DMS79 (cell line): Measurements from ENCODE around the gene ATF7IP2.
A peak's percentile ranks its signal among the peaks of the same experiment; 100 is the strongest.
"Not testable (repeated sequence)": the region's sequence is repeated elsewhere in the genome, so short reads cannot be mapped to it uniquely, and the experiment has no call there.

Source experiments
- DNase-seq: peaks from one replicate; lab custom pipeline; 2025; lab: John Stamatoyannopoulos, UW

Gene ATF7IP2

DNA sequence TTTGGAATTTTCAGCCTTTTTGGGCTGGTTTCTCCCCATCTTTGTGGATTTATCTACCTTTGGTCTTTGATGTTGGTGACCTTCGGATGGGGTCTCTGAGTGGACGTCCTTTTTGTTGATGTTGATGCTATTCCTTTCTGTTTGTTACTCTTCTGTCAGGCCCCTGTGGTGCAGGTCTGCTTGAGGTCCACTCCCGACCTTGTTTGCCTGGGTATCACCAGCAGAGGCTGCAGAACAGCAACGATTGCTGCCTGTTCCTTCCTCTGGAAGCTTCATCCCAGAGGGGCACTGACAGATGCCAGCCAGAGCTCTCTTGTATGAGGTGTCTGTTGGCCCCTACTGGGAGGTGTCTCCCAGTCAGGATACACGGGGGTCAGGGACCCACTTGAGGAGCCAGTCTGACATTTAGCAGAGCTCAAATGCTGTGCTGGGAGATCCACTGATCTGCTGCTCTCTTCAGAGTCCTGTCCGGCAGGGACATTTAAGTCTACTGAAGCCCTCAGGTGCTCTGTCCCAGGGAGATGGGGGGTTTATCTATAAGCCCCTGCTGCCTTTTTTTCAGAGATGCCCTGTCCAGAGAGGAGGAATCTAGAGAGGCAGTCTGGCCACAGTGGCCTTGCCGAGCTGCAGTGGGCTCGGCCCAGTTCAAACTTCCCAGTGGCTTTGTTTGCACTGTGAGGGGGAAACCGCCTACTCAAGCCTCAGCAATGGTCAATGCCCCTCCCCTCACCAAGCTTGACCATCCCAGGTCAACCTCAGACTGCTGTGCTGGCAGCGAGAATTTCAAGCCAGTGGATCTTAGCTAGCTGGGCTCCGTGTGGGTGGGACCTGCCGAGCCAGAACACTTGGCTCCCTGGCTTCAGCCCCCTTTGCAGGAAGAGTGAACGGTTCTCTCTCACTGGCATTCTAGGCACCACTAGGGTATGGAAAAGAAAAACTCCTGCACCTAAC lies 66.6 kb downstream of the ATF7IP2 start:
- not testable (repeated sequence) for DNase-seq

DNA sequence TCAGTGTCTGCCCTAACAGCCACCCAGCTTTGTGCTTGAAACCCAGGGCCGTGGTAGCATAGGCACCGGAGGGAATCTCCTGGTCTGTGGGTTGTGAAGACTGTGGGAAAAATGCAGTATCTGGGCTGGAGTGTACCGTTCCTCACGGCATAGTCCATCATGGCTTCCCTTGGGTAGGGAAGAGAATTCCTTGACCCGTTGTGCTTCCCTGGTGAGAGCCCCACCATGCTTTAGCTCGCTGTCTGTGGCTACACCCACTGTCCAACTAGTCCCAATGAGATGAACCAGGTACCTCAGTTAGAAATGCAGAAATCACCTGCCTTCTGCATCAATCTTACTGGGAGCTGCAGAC lies 67.3 kb downstream of the ATF7IP2 start:
- DNase-seq = no peak

DNA sequence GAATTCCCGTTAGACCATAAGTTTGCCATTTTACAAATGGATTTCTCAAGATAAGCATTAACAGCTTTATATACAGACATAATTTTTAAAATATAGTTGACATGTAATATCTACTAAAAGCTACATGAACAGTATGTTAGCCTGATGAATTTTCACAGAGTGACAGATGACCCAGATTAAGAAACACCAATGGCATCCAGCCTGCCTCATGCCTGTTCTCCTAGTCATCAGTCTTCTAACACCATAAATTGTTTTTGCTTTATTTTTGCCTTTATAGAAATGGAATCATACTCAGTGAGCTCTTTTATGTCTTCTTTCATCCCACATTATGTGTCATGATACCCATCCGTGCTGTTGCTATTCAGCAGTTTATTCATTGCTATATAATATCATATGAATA lies 80.0 kb downstream of the ATF7IP2 start:
- no peak for DNase-seq

DNA sequence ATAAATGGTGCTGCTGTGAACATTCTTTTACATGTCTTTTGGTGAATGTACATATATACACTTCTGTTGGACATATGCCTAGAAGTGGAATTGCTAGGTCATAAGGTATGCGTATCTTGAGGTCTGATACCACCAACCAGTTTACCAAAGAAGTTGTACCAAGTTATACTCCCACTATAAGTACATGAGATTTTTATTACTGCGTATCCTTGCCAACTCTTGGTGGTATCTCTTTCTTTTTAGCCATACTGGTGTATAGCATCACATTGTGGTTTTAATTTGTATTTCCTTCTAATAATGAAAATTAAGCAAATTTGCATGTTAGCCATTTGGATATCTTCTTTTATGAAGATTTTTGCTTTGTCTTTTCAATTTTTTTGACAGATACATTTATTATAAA lies 80.5 kb downstream of the ATF7IP2 start:
- DNase-seq = no peak

DNA sequence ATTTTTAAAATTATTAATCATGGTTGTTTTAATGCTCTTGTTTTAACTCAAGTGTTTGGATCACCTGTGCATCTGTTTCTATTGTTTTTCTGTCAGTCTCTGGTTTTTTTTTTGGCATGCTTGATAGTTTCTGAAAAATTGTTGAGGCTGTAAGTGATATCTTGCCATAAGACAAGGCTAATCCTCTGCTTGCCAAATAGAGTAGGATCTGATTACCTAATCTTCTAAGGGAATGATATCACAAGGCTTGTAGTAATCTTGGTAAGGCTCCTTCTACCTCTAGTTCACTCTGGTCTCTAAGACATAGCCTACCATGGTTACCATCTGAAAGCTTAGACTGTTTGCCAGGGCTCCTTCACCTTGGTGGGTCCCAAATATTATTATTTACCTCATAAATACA lies 81.0 kb downstream of the ATF7IP2 start:
- no peak for DNase-seq

DNA sequence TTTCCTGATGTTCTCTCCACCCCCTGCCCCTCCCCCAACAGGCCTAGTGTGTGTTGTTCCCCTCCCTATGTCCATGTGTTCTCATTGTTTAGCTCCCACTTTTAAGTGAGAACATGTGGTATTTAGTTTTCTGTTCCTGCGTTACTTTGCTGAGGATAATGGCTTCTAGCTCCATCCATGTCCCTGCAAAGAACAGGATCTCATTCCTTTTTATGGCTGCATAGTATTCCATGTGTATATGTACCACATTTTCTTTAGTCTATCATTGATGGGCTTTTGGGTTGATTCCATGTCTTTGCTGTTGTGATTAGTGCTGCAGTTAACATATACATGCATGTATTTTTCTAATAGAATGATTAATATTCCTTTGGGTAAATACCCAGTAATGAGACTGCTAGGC lies 90.8 kb downstream of the ATF7IP2 start:
- not testable (repeated sequence) for DNase-seq

DNA sequence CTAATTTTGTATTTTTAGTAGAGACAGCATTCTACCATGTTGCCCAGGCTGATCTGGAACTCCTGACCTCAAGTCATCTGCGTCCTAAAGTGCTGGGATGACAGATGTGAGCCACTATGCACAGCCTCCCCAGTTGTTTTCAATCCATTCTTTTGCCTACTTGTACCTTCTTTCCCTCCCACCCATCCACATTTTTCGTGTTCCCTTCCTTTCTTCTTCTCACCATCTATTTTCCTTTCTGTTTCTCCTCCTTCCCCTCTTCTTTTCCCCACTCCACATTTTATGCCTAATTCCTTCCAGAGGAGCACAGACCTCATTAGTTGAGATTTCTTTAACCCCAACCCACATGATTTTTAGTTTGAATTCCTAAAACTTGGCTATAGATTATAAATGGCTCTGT lies 94.3 kb downstream of the ATF7IP2 start:
- DNase-seq = no peak

DNA sequence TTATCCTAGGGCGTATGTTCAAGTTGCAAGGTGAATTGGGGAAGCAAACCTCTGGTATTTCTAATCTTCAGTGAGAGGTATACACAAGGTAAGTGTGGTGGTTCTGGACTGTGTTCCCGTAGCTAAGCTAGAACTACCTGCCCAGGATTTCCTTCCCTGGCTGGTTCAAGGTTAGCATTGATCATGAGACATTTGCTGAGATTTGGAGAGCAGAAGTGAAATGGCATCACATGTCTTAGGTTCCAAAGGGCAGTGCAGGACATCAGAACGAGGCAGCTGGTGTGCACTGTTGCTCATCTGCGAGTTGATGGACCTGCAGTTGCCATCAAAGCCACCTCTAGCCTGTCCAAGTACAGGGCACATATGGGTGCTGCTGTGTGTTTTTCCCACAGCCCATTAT lies 99.3 kb downstream of the ATF7IP2 start:
- no peak for DNase-seq

DNA sequence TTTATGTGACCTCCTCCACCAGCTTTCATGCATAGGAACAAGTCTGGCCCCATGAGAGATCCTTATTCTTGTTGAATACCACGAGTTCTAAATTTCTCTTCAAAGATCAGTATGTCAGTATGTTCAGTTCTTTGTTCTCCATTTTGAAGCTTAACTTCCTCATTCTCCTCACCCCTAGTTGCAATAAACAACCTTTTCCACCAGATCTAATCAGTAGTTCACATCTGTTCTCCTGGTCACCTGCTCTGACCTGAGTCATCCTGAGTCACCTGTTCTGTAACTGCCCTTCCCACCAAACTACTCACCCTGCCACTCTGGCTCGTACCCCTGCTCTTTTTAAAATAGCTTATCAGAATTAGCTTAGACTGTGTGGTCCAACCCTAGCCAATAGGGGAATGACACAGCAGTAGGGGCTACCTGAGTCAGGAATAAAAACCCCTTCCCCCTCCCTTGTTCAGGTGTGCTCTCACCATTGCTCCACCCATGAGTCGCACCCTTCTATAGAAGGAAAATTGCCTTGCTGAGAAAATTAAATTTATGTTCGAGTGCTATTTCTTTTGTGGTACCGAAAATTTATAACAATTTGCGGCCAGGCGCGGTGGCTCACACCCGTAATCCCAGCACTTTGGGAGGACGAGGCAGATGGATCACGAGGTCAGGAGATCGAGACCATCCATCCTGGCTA lies 100.0 kb downstream of the ATF7IP2 start:
- no peak for DNase-seq

DNA sequence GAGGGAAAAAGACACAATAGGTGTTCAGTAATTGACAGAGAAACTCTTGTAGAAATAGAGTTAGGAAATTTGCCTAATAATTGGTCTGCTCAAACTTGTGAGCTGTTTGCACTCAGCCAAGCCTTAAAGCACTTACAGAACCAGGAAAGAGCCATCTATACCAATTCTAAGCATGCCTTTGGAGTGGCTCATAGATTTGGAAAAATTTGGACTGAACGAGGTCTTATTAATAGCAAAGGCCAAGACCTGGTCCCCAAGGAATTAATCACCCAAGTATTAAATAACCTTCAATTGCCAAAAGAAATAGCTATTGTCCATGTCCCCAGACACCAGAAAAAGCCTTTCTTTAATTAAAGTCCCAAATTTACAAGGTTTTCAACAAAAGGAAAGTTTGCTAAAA lies 104.3 kb downstream of the ATF7IP2 start:
- DNase-seq = no peak

DNA sequence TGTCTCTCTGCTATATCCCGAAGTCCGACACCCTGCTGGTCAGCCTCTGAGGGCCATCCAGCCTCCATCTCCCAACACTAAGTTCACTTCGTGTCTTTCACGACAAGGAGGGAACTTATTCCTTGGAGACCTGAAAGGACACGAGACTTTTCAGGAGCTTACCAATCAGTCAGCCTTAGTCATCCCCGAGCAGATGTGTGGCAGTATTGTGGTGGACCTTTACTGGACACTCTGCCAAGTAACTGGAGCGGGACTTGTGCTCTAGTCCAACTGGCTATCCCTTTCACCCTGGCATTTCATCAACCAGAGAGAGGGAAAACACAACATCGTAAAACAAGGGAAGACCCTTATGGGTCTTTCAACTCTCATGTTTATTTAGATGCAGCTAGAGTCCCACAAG lies 107.4 kb downstream of the ATF7IP2 start:
- DNase-seq = no peak

DNA sequence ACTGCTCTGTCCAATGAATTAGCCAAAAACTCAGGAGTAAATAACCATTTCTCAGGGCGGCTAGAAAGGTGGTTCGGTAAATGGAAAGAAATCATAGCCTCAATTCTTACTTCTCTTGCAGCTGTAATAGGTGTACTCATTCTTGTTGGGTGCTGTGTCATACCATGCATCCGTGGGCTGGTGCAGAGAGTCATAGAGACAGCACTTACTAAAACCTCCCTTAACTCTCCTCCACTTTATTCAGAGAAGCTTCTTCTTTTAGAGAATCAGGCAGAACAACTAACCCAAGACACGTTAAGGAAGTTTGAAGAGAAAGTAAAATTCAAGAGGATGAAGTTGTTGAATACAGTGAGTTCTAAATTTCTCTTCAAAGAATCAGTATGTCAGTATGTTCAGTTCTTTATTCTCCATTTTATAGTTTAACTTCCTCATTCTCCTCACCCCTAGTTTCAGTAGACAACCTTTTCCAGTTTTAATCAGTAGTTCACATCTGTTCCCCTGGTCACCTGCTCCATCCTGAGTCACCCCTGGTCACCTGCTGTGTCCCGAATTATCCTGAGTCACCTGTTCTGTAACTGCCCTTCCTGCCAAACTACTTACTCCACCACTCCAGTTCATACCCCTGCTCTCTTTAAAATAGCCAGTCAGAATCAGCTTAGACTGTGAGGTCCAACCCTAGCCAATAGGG lies 108.6 kb downstream of the ATF7IP2 start:
- DNase-seq = no peak

DNA sequence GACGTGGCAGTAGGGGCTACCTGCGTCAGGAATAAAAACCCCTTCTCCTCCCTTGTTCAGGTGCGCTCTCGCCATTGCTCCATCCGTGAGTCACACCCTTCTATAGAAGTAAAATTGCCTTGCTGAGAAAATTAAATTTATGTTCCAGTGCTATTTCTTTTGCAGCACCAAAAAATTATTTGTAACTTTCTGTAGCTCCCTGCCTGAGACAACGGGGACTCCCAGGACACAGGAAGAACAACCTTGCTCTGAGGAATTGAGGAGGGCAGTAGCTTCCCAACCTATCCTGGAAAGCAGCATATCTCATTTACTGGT lies 109.1 kb downstream of the ATF7IP2 start:
- no peak for DNase-seq

DNA sequence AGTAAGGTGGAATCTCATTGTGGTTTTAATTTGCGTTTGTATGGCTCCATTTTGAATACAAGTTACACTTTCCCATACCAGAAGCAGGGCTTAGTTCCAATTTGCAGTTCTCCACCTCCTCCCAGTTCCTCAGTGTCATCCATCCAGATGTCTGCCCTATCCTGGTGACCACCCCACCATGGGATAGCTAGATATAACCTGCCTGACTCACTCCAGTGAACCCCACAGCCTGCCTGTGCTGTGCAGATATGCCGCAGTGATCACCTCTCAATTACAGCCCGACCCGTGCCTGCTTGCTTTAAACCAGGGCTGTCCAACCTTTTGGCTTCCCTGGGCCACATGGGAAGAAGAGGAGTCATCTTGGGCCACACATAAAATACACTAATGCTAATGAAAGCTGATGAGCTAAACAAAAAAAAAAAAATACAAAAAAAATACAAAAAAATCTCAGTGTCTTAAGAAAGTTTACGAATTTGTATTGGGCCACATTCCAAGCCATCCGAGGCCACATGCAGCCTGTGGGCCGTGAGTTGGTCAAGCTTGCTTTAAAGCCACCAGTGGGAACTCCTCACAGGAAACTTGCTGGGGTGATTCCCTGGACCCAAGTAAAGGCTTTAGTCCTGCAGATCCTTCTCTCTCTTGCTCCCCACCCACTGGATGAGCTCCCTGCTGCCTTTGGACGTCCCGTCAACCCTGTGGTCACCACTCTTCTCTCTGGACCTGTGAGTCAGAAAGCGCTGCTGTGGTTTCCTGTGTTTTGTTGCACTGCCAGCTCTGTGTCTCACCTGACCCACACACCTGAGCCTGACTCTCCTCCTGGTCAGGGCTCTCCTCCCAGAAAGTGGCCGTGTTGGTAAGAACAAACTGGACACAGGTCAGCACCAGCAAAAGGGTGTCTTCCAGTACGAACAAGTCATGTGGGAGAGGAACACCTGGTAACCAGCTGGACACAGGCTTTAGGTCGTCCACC lies 111.6 kb downstream of the ATF7IP2 start:
- DNase-seq = no peak

DNA sequence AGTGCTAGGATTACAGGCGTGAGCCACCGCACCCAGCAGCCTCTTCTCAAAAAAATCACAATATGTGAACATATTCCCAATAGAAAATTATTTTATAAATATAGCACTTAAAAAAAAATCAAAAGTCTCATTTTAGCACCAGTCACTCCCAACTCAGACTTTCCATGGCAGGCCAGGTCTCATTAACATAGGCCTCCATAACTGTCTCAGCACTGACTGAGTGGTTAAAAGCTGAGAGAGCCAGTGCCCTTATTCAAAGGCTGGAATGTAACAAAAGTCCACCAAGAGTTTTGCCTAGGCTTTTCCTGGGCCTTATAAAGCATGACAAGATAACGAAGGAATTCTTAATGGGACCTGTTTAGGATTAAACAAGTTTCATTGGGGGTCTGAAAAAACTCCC lies 114.7 kb downstream of the ATF7IP2 start:
- DNase-seq = no peak

DNA sequence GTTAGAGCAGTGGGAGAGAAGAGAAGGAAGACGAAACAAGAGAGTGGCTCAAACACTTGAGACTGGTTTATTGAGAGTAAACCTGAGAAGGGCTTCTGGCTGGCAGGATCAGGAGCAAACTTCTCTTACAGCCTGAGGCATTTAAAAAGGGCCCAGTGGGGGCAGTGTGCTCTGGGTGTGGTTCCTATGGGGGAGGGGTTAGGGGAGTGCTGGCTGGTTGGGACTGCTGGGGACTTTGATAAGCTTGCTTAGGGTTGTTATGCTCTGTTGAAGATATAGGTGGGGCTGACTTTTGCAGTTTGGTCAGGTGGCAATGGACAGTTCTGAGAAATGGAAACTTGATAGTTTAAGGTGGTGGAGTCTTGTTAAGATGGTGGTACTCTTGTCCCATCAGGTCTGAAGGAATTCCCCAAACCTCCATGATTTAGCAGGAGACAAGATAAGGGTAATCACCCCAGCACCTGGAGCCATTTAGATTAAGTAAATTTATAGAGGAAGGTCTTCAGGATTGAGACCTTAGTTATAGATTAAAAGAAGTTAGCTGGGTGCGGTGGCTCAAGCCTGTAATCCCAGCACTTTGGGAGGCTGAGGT lies 115.3 kb downstream of the ATF7IP2 start:
- no peak for DNase-seq

DNA sequence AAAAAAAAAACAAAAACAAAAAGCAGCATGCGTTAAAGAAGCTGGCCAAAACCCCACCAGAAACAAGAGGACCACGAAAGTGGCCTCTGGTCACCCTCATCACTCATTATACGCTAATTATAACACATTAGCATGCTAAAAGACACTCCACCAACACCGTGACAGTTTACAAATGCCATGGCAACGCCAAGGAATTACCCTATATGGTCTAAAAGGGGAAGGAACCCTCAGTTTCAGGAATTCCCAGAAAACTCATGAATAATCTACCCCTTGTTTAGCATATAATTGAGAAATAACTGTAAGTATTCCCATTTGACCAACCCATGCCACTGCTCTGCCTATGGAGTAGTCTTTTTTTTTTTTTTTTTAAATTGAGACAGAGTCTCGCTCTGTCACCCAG lies 116.9 kb downstream of the ATF7IP2 start:
- no peak for DNase-seq

DNA sequence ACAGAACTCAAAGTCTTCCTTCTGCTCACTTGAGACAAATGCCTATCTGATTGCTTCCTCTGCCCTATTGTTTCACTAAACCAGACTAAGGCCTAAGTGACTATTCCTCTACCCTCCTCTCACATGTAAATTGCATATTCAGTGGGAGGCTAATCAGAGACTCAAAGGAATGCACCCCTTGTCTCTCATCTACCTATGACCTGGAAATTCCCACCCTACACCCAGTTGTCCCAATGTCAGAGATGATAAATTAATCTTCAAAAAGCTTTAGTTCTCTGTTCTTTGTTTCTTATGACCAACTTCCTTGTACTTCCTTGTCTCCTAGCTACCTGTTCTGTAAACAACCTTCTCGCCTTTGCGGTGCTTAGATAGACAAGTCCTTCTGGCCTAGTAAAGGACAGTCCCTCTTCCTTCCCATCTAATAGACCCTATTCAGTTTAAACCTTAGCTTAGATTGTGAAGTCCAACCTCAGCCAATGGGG lies 118.6 kb downstream of the ATF7IP2 start:
- DNase-seq = no peak

DNA sequence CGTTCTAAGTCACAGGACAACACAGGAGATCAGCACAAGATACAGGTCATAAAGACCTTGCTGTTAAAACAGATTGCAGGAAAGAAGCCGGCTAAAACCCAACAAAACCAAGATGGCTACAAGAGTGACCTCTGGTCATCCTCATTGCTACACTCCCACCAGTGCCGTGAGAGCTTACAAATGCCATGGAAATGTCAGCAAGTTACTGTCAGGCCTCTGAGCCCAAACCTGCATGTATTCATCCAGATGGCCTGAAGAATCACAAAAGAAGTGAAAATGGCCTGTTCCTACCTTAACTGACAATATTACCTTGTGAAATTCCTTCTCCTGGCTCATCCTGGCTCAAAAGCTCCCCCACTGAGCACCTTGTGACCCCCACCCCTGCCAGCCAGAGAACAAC lies 119.4 kb downstream of the ATF7IP2 start:
- DNase-seq = not testable (repeated sequence)

DNA sequence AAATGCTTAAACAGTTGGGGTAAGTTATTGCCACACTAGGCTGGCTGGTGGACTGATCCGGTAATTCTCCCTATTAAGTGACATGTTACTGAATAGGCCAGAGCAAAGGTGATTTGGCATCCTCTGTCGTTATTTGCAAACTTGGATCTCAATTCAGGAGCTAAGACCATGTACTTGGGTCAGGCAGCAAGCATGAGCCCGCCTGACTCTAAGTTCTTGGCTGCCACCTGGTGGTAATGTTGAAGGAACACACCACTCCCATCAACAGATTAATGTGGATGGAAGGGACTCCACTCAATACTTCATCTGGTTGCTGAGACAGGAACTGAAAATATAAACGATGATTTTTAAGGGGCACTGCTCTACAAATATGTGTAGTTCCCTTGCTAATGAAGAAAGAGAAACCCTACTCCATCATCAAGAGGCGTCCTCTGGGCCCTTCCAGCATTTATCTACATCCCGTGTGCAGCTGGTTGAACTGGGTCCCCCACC lies 123.7 kb downstream of the ATF7IP2 start:
- peak; percentile 70 for DNase-seq

DNA sequence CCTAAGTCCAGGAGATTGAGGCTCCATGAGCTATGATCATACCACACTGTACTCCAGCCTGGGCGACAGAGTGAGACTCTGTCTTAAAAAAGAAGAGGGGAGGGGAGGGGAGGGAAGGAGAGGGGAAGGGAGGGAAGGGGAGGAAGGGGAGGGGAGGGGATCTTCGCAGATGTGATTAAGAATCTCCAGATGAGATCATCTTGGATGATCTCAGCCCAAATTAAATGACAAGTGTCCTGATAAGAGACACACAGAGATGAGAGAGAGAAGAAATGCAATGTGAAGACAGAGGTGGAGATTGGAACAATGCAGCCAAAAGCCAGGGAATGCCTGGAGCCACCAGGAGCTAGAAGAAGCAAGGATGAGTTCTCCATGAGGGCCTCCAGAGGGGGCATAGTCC lies 124.4 kb downstream of the ATF7IP2 start:
- DNase-seq = no peak
